K562 (cell line): Measurements from ENCODE around the gene FNDC4. TPM values are rescaled to one million over a fixed set of nuclear protein-coding genes. Genes with fewer than 3 reads are reported as not detected.

Experiments used
- CHD1 ChIP-seq: fragments of 200-600 bp; sonication (generic); IDR thresholded peaks from one replicate; pipeline ENCODE4 v1.6.1; 2012; ENCODE audit warnings: mild to moderate bottlenecking, moderate library complexity, low read length, inconsistent platforms
- CHD4 ChIP-seq: fragments of 200-600 bp; sonication (generic); IDR thresholded peaks from 3 replicates; pipeline ENCODE4 v1.6.1; 2012; ENCODE audit warnings: low read depth, mild to moderate bottlenecking, mixed read lengths, low read length, inconsistent platforms; ENCODE audit not compliant: insufficient read depth, insufficient replicate concordance, poor library complexity, severe bottlenecking
- CREM ChIP-seq: IDR thresholded peaks from 2 replicates; pipeline ENCODE4 v1.6.1; 2014; ENCODE audit warnings: antibody characterized with exemption, low read depth
- ERF ChIP-seq: fragments of 450-650 bp; formaldehyde crosslinking; IDR thresholded peaks from 2 replicates; pipeline ENCODE4 v1.4.0; 2020; ENCODE audit warnings: mild to moderate bottlenecking, mixed read lengths
- FOSL1 ChIP-seq: fragments of 200-800 bp; sonication (Bioruptor generic); conservative IDR thresholded peaks from 2 replicates; pipeline ENCODE4 v1.6.1; 2016; ENCODE audit warnings: missing genetic modification characterization, missing compliant biosample characterization
- HNRNPH1 ChIP-seq: fragments of 200-400 bp; formaldehyde crosslinking; optimal IDR thresholded peaks from 2 replicates; pipeline ENCODE3; 2017; ENCODE audit warnings: low read depth, mild to moderate bottlenecking, low read length, moderate library complexity
- HOXB6 ChIP-seq: fragments of 250-450 bp; sonication (Bioruptor Pico); IDR thresholded peaks from 2 replicates; pipeline ENCODE4 v1.5.1; 2022; ENCODE audit warnings: mild to moderate bottlenecking, borderline replicate concordance
- MCM2 ChIP-seq: fragments of 450-650 bp; IDR thresholded peaks from 2 replicates; pipeline ENCODE4 v1.6.1; 2017; ENCODE audit warnings: low read depth, mild to moderate bottlenecking
- POU5F1 ChIP-seq: fragments of 150-350 bp; IDR thresholded peaks from 2 replicates; pipeline ENCODE4 v1.6.1; 2014; ENCODE audit warnings: borderline replicate concordance, low read length, low read depth, mild to moderate bottlenecking; ENCODE audit not compliant: partially characterized antibody
- PRPF4 ChIP-seq: fragments of 200-400 bp; formaldehyde crosslinking; IDR thresholded peaks from one replicate; pipeline ENCODE4 v1.6.1; 2017; ENCODE audit warnings: low read length, low read depth, mild to moderate bottlenecking; ENCODE audit not compliant: insufficient read depth, poor library complexity, severe bottlenecking
- SAP30 ChIP-seq: fragments of 200-600 bp; sonication (generic); IDR thresholded peaks from 2 replicates; pipeline ENCODE4 v1.6.1; 2012; ENCODE audit warnings: borderline replicate concordance, low read depth, mild to moderate bottlenecking, moderate library complexity, low read length, control low read depth, inconsistent platforms; ENCODE audit not compliant: insufficient read depth, poor library complexity, severe bottlenecking
- SRSF9 ChIP-seq: fragments of 200-400 bp; formaldehyde crosslinking; IDR thresholded peaks from 2 replicates; pipeline ENCODE4 v1.6.1; 2017; ENCODE audit warnings: low read depth, low read length, borderline replicate concordance
- ZNF146 ChIP-seq: IDR thresholded peaks from one replicate; pipeline ENCODE4 v1.6.1; 2018; ENCODE audit warnings: missing compliant biosample characterization; ENCODE audit not compliant: unreplicated experiment
- polyA plus RNA-seq, 8 experiments: library from polyadenylated mRNA; depleted of rRNA in 4 of 8; stranded (reverse) in 5 of 8; unstranded in 3 of 8; fragments of >200 nt; fragmentation: Nextera tagmentation in 2 of 8; fragmentation: Illumina TruSeq in 1 of 8; extraction: Ambion mirVana in 2 of 8; extraction: Trizol in 1 of 8; gene quantifications; 2 replicates each; pipeline versions ENCODE4 v1.2.1 to v1.2.3, GENCODE V29; 2011 to 2014; ENCODE audit warnings: inconsistent platforms in 1 of 8, missing spikeins in 1 of 8
- total RNA-seq, 7 experiments: library from RNA; depleted of rRNA in 6 of 7; stranded (reverse); fragments of >200 nt in 6 of 7; fragmentation: Illumina TruSeq in 2 of 7; extraction: Trizol in 2 of 7; gene quantifications; 2 replicates each; pipeline versions ENCODE4 v1.2.1 to v1.2.3, GENCODE V29; 2011 to 2021; ENCODE audit warnings: low replicate concordance in 1 of 7
- TF ChIP-seq, protein P1 (sequence below), 2 experiments: fragments of 200-800 bp in 1 of 2; sonication (Bioruptor generic) in 1 of 2; sonication (generic) in 1 of 2; formaldehyde crosslinking in 1 of 2; IDR thresholded peaks in 1 of 2; conservative IDR thresholded peaks in 1 of 2; 2 replicates each; pipeline versions ENCODE4 v1.5.0 to v1.6.1; 2016 to 2020; ENCODE audit warnings: missing compliant biosample characterization in 1 of 2, missing genetic modification characterization in 1 of 2, missing genetic modification reagents in 1 of 2
- TF ChIP-seq, protein P2 (sequence below): fragments of 250-450 bp; sonication (Bioruptor Pico); IDR thresholded peaks from 2 replicates; pipeline ENCODE4 v1.5.0; 2020; ENCODE audit warnings: mild to moderate bottlenecking
- TF ChIP-seq, protein P3 (sequence below), 2 experiments: IDR thresholded peaks; 2 replicates each; pipeline ENCODE4 v1.6.1; 2011; ENCODE audit warnings: borderline replicate concordance in 1 of 2, control low read depth in 1 of 2, low read depth in 1 of 2, low read length in 1 of 2, mild to moderate bottlenecking in 1 of 2, mixed read lengths in 1 of 2, moderate library complexity in 1 of 2; ENCODE audit not compliant: insufficient read depth in 1 of 2, insufficient read length in 1 of 2, poor library complexity in 1 of 2, severe bottlenecking in 1 of 2; ENCODE audit errors: extremely low read depth in 1 of 2
- TF ChIP-seq, protein P4 (sequence below): fragments of 250-450 bp; sonication (Bioruptor Pico); IDR thresholded peaks from 2 replicates; pipeline ENCODE4 v1.8.0; 2022; ENCODE audit warnings: inconsistent platforms

Gene FNDC4
- total and polyA plus RNA-seq, 9 of the 15 experiments (the other 6 are each of a cell fraction or from before 2014, with no cell fraction given): 0.28 to 4.9 (median 2.3) TPM

DNA sequence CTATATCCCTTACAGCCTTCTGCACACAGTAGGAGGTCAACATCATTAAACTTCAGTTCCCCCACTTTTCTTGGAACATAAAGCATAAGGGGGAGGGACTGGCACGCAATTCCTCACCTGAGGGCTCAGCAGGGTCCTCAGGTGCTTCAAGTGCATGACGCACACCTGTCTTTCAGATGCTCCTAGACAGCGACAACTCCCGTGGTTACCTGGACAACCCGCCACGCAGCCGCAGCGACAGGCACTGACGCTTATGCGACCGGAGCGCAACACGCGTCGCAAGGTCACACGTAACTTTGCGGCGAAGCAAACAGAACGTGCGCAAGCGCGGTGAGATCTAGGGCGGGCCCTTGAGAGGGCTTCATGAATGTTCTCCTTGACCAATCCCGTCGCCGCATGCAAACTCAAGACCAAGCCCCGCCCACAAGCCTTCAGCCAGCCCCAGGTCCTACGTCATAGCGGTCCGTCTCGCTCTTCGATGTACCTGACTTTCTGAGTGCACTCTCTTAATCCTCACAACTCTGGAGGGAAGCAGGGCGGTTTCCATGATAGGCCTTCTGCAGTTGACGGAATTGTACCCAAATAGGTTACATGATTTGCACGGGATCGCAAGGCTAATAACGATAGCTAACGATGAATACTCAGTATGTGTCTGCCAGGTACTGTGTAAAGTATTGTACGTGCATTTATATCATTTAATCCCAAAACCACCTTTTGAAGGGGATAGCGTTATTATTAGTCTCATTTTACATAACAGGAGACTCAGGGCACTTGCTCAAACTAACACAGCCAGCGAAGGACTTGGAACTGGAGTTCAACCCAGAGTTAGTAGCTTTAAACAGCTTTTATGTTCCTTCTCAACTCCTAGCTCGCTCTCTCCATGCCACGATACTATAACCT, 5.3 kb downstream of the FNDC4 start, which contains the start of gene IFT172 (continued):
- TF ChIP-seq SRSF9: no peak
- peak; percentile 63 for TF ChIP-seq POU5F1
- TF ChIP-seq, protein P1, sequence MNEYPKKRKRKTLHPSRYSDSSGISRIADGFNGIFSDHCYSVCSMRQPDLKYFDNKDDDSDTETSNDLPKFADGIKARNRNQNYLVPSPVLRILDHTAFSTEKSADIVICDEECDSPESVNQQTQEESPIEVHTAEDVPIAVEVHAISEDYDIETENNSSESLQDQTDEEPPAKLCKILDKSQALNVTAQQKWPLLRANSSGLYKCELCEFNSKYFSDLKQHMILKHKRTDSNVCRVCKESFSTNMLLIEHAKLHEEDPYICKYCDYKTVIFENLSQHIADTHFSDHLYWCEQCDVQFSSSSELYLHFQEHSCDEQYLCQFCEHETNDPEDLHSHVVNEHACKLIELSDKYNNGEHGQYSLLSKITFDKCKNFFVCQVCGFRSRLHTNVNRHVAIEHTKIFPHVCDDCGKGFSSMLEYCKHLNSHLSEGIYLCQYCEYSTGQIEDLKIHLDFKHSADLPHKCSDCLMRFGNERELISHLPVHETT (CRISPR knock-in tag; conservative IDR thresholded peaks at IDR 0.05 in 1 of 2, IDR thresholded peaks at IDR 0.05 in 1 of 2): peak in 1 of 2 experiments; percentile 50; a peak in 1 of 4 replicates
- peak; percentile 99 for TF ChIP-seq CREM
- TF ChIP-seq HOXB6 (CRISPR knock-in tag): no peak
- TF ChIP-seq SAP30: peak; percentile 97
- TF ChIP-seq, protein P2, sequence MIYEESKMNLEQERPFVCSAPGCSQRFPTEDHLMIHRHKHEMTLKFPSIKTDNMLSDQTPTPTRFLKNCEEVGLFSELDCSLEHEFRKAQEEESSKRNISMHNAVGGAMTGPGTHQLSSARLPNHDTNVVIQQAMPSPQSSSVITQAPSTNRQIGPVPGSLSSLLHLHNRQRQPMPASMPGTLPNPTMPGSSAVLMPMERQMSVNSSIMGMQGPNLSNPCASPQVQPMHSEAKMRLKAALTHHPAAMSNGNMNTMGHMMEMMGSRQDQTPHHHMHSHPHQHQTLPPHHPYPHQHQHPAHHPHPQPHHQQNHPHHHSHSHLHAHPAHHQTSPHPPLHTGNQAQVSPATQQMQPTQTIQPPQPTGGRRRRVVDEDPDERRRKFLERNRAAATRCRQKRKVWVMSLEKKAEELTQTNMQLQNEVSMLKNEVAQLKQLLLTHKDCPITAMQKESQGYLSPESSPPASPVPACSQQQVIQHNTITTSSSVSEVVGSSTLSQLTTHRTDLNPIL (CRISPR knock-in tag): no peak
- no peak for TF ChIP-seq CHD1
- TF ChIP-seq, protein P3, sequence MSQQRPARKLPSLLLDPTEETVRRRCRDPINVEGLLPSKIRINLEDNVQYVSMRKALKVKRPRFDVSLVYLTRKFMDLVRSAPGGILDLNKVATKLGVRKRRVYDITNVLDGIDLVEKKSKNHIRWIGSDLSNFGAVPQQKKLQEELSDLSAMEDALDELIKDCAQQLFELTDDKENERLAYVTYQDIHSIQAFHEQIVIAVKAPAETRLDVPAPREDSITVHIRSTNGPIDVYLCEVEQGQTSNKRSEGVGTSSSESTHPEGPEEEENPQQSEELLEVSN (IDR thresholded peaks at IDR 0.05; ENCODE audit: borderline replicate concordance in 1 of 2, extremely low read depth in 1 of 2, insufficient read depth in 1 of 2, insufficient read length in 1 of 2, low read depth in 1 of 2, low read length in 1 of 2, poor library complexity in 1 of 2, severe bottlenecking in 1 of 2): peak; percentile 34 to 73
- TF ChIP-seq CHD4: no peak
- TF ChIP-seq ZNF146 (CRISPR knock-in tag): no peak
- TF ChIP-seq ERF (CRISPR knock-in tag): no peak
- no peak for TF ChIP-seq MCM2
- TF ChIP-seq, protein P4, sequence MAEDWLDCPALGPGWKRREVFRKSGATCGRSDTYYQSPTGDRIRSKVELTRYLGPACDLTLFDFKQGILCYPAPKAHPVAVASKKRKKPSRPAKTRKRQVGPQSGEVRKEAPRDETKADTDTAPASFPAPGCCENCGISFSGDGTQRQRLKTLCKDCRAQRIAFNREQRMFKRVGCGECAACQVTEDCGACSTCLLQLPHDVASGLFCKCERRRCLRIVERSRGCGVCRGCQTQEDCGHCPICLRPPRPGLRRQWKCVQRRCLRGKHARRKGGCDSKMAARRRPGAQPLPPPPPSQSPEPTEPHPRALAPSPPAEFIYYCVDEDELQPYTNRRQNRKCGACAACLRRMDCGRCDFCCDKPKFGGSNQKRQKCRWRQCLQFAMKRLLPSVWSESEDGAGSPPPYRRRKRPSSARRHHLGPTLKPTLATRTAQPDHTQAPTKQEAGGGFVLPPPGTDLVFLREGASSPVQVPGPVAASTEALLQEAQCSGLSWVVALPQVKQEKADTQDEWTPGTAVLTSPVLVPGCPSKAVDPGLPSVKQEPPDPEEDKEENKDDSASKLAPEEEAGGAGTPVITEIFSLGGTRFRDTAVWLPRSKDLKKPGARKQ (CRISPR knock-in tag): peak; percentile 76
- no peak for TF ChIP-seq PRPF4
- peak; percentile 32; the same call in 1 of the 2 replicates for TF ChIP-seq FOSL1 (tag)
- TF ChIP-seq HNRNPH1: no peak
